Esophagus muscularis mucosa (tissue), 3 donors: Measurements from ENCODE around the gene LTK.

Source experiments
- POLR2A ChIP-seq: fragments of 450-650 bp; IDR thresholded peaks from one replicate; pipeline ENCODE4 v1.6.1; 2017; ENCODE audit warnings: antibody characterized with exemption, moderate library complexity, mild to moderate bottlenecking, low read depth
- POLR2AphosphoS5 ChIP-seq, 2 donors: sonication (generic); formaldehyde crosslinking; IDR thresholded peaks; one replicate each; pipeline ENCODE4 v1.6.1; 2017; ENCODE audit warnings: antibody characterized with exemption in 2 of 2
- TF ChIP-seq, protein P1 (sequence below), 3 experiments: fragments of 200-600 bp in 2 of 3; fragments of 450-650 bp in 1 of 3; sonication (generic) in 2 of 3; IDR thresholded peaks; one replicate each; pipeline ENCODE4 v1.5.1; 2017 to 2019; ENCODE audit warnings: antibody characterized with exemption in 3 of 3, mild to moderate bottlenecking in 2 of 3, moderate library complexity in 1 of 3

- TF ChIP-seq, protein P1, sequence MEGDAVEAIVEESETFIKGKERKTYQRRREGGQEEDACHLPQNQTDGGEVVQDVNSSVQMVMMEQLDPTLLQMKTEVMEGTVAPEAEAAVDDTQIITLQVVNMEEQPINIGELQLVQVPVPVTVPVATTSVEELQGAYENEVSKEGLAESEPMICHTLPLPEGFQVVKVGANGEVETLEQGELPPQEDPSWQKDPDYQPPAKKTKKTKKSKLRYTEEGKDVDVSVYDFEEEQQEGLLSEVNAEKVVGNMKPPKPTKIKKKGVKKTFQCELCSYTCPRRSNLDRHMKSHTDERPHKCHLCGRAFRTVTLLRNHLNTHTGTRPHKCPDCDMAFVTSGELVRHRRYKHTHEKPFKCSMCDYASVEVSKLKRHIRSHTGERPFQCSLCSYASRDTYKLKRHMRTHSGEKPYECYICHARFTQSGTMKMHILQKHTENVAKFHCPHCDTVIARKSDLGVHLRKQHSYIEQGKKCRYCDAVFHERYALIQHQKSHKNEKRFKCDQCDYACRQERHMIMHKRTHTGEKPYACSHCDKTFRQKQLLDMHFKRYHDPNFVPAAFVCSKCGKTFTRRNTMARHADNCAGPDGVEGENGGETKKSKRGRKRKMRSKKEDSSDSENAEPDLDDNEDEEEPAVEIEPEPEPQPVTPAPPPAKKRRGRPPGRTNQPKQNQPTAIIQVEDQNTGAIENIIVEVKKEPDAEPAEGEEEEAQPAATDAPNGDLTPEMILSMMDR (IDR thresholded peaks at IDR 0.05), result no peak
- TF ChIP-seq POLR2A, result no peak
- no peak for TF ChIP-seq POLR2AphosphoS5 (IDR thresholded peaks at IDR 0.05)
These were observed 7.0 kb upstream of the LTK start for GRCh38 chr15:41520636-41521035.
